OCI-LY7 (cell line): ENCODE data around the gene NFATC1.

Experiments used
- EZH2phosphoT487 ChIP-seq: fragments of 200-600 bp; sonication (generic); IDR thresholded peaks from 2 replicates; pipeline ENCODE4 v1.6.1; 2018; ENCODE audit warnings: low read depth, borderline replicate concordance, mild to moderate bottlenecking, mixed run types, antibody characterized with exemption, low read length, moderate library complexity, mixed read lengths
- TF ChIP-seq, protein P1 (sequence below): fragments of 200-600 bp; sonication (generic); conservative IDR thresholded peaks from 2 replicates; pipeline ENCODE4 v1.5.1; 2014; ENCODE audit warnings: mild to moderate bottlenecking, antibody characterized with exemption, low read length, moderate library complexity, mixed read lengths

GRCh38 chr18:79393181-79393634 is 2.5 kb upstream of the NFATC1 start:
- TF ChIP-seq, protein P1, sequence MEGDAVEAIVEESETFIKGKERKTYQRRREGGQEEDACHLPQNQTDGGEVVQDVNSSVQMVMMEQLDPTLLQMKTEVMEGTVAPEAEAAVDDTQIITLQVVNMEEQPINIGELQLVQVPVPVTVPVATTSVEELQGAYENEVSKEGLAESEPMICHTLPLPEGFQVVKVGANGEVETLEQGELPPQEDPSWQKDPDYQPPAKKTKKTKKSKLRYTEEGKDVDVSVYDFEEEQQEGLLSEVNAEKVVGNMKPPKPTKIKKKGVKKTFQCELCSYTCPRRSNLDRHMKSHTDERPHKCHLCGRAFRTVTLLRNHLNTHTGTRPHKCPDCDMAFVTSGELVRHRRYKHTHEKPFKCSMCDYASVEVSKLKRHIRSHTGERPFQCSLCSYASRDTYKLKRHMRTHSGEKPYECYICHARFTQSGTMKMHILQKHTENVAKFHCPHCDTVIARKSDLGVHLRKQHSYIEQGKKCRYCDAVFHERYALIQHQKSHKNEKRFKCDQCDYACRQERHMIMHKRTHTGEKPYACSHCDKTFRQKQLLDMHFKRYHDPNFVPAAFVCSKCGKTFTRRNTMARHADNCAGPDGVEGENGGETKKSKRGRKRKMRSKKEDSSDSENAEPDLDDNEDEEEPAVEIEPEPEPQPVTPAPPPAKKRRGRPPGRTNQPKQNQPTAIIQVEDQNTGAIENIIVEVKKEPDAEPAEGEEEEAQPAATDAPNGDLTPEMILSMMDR, result no peak
- TF ChIP-seq EZH2phosphoT487, result no peak
